Measurements from ENCODE around the gene RNASET2.

The RNASET2 gene

GRCh38 chr6:166944666-166945256, 11.6 kb downstream of the RNASET2 start:
- DNase-seq = no peak

GRCh38 chr6:166942393-166943168, 13.8 kb downstream of the RNASET2 start:
- no peak for DNase-seq

GRCh38 chr6:166940643-166941068, 15.7 kb downstream of the RNASET2 start:
- DNase-seq = no peak

GRCh38 chr6:166939894-166940293, 16.5 kb downstream of the RNASET2 start:
- DNase-seq = no peak

- peak in 2 of 3 experiments; percentile 75 to 93 for DNase-seq
Observed at GRCh38 chr6:166939345-166939744, 17.0 kb downstream of the RNASET2 start.

GRCh38 chr6:166938704-166939103, 17.6 kb downstream of the RNASET2 start:
- no peak for DNase-seq

- no peak for DNase-seq
Observed at GRCh38 chr6:166938150-166938549, 18.2 kb downstream of the RNASET2 start.

GRCh38 chr6:166937746-166938145, 18.6 kb downstream of the RNASET2 start:
- no peak for DNase-seq

- DNase-seq = no peak
Observed at GRCh38 chr6:166936079-166936787, 20.1 kb downstream of the RNASET2 start.

- DNase-seq = peak in 2 of 3 experiments; percentile 32
Observed at GRCh38 chr6:166935353-166935752, 21.0 kb downstream of the RNASET2 start.

- DNase-seq = no peak
Observed at GRCh38 chr6:166934174-166934573, 22.2 kb downstream of the RNASET2 start.

GRCh38 chr6:166933396-166933795, 23.0 kb downstream of the RNASET2 start:
- no peak for DNase-seq

- no peak for DNase-seq
Observed at GRCh38 chr6:166932616-166933015, 23.7 kb downstream of the RNASET2 start.

- DNase-seq = no peak
Observed at GRCh38 chr6:166932116-166932515, 24.2 kb downstream of the RNASET2 start.

GRCh38 chr6:166931426-166931970, 24.9 kb downstream of the RNASET2 start:
- no peak for DNase-seq

- DNase-seq = no peak
Observed at GRCh38 chr6:166930354-166930891, 25.9 kb downstream of the RNASET2 start.

GRCh38 chr6:166929542-166930189, 26.7 kb downstream of the RNASET2 start:
- DNase-seq = no peak

GRCh38 chr6:166928644-166929541, 27.5 kb downstream of the RNASET2 start:
- no peak for DNase-seq

GRCh38 chr6:166927935-166928643, 28.3 kb downstream of the RNASET2 start:
- DNase-seq = no peak

- DNase-seq = peak in 2 of 3 experiments; percentile 40 to 51
Observed at GRCh38 chr6:166927240-166927934, 29.0 kb downstream of the RNASET2 start.

Measured in NCI-H1417 (cell line).